Astrocyte of the cerebellum (primary cell): Measurements from ENCODE around the gene TNKS2.
"Not testable (repeated sequence)": the region's sequence is repeated elsewhere in the genome, so short reads cannot be mapped to it uniquely, and the experiment has no call there.

Experiments used
- DNase-seq: peaks from one replicate; pipeline ENCODE4 v3.0.0-alpha.2; 2011; ENCODE audit warnings: low read depth
- H3K4me3 ChIP-seq: 2 replicates; pipeline ENCODE4 v1.5.1; 2011; ENCODE audit warnings: mild to moderate bottlenecking, low read depth, low read length, moderate library complexity
- CTCF ChIP-seq: IDR thresholded peaks from 2 replicates; pipeline ENCODE4 v1.5.1; 2012; ENCODE audit warnings: low read length, low read depth, moderate library complexity, mild to moderate bottlenecking; ENCODE audit errors: missing control alignments
- in situ Hi-C: cut with HindIII; loops from 2 replicates; pipeline ENCODE4 v1.10.0; 2017; ENCODE audit warnings: low sequenced_read_pairs

The TNKS2 gene

GRCh38 chr10:91800756-91801155 is 2.5 kb downstream of the TNKS2 start:
- in situ Hi-C loops: no loop called here
- no peak overlapping the region for H3K4me3 ChIP-seq
- no peak for DNase-seq
- TF ChIP-seq CTCF: no peak

GRCh38 chr10:91803386-91804125 is 5.3 kb downstream of the TNKS2 start:
- no peak for DNase-seq
- no peak for TF ChIP-seq CTCF
- no peak overlapping the region for H3K4me3 ChIP-seq
- in situ Hi-C loops: no loop called here

GRCh38 chr10:91804126-91804510 is 5.9 kb downstream of the TNKS2 start:
- TF ChIP-seq CTCF: no peak
- in situ Hi-C loops: no loop called here
- DNase-seq: no peak
- H3K4me3 ChIP-seq: no peak overlapping the region

- no peak for DNase-seq
- TF ChIP-seq CTCF: no peak
- H3K4me3 ChIP-seq: no peak overlapping the region
- in situ Hi-C loops: no loop called here
Measured at GRCh38 chr10:91805110-91805838, 7.0 kb downstream of the TNKS2 start.

GRCh38 chr10:91807264-91807663 is 9.0 kb downstream of the TNKS2 start:
- H3K4me3 ChIP-seq, DNase-seq, in situ Hi-C loops: not testable (repeated sequence)

- TF ChIP-seq CTCF: no peak
Measured at GRCh38 chr10:91813251-91813650, 15.0 kb downstream of the TNKS2 start.

GRCh38 chr10:91816981-91817380 is 18.8 kb downstream of the TNKS2 start:
- DNase-seq: no peak
- TF ChIP-seq CTCF: no peak
- H3K4me3 ChIP-seq: no peak overlapping the region
- in situ Hi-C loops: no loop called here

More at GRCh38 chr10:91813251-91813650, 15.0 kb downstream of the TNKS2 start:
- DNase-seq: no peak
- no peak overlapping the region for H3K4me3 ChIP-seq
- in situ Hi-C loops: no loop called here
